Measurements from ENCODE around the gene PCDHGB7.
"Not testable (repeated sequence)": the region's sequence is repeated elsewhere in the genome, so short reads cannot be mapped to it uniquely, and the experiment has no call there.

Gene PCDHGB7

DNA sequence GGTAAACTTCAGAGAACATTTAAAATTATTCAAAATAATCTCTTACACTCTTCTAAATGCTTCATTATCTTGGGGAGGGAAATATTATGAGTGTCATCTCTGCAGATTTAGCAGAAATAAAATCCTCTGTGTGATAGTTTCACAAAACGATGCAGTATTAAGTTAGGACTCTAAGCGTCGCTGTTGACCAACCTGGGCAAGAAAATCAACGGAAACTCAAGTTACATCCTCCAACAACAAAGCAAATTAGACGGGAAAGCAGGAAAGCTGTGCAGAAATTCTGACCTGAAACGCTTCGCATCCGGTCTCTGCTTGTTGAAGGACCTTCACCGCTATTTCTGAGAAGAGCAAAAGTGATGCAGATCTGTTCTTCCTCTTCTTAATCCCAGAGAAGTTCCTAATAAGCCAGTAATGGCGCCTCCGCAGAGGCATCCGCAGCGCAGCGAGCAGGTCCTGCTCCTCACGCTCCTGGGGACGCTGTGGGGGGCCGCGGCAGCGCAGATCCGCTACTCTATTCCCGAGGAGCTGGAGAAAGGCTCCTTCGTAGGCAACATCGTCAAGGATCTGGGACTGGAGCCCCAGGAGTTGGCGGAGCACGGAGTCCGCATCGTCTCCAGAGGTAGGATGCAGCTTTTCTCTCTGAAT lies 43.7 kb upstream of the PCDHGB7 start, which contains the start of gene PCDHGA6:
Gene PCDHGA6 (plus strand): TSS at position 219 of the 645 bp plus-strand sequence. CDS start 193 bp downstream, at position 412.
- Histone ChIP-seq H3K27me3 (ENCODE audit: control insufficient read depth, low read length) (no peaks in the 10 kb centered on the region), H3K9me2 (replicated peaks; ENCODE audit: control insufficient read depth, low read length) (no peaks in the 10 kb centered on the region), H3K4me1 (ENCODE audit: control insufficient read depth, low read length) (peaks cover 16% of the 10 kb centered on the region), H3K9me3 (ENCODE audit: control insufficient read depth, insufficient read depth, low read length) (peaks cover 60% of the 10 kb centered on the region), H3K4me3 (ENCODE audit: low read length) (no peak within 1 kb of the TSS), H3K27ac (ENCODE audit: low read depth, low read length) (no peak within 1 kb of the TSS), H3K79me2 (ENCODE audit: control insufficient read depth, low read length) (peaks cover 31% of the 10 kb centered on the region), H3F3A (ENCODE audit: control insufficient read depth, insufficient read depth) (no peaks in the 10 kb centered on the region), H3K36me3 (ENCODE audit: control insufficient read depth, low read length) (peaks cover 62% of the 10 kb centered on the region), H4K20me1 (ENCODE audit: control insufficient read depth, insufficient read depth, low read depth, low read length) (no peaks in the 10 kb centered on the region), H3K4me2 (ENCODE audit: low read length) (no peak within 1 kb of the TSS)
- TF ChIP-seq, protein P1, sequence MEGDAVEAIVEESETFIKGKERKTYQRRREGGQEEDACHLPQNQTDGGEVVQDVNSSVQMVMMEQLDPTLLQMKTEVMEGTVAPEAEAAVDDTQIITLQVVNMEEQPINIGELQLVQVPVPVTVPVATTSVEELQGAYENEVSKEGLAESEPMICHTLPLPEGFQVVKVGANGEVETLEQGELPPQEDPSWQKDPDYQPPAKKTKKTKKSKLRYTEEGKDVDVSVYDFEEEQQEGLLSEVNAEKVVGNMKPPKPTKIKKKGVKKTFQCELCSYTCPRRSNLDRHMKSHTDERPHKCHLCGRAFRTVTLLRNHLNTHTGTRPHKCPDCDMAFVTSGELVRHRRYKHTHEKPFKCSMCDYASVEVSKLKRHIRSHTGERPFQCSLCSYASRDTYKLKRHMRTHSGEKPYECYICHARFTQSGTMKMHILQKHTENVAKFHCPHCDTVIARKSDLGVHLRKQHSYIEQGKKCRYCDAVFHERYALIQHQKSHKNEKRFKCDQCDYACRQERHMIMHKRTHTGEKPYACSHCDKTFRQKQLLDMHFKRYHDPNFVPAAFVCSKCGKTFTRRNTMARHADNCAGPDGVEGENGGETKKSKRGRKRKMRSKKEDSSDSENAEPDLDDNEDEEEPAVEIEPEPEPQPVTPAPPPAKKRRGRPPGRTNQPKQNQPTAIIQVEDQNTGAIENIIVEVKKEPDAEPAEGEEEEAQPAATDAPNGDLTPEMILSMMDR (IDR thresholded peaks at IDR 0.05; ENCODE audit: low read depth, low read length, poor library complexity, severe bottlenecking) = no peak
- TF ChIP-seq EZH2phosphoT487 (IDR thresholded peaks at IDR 0.05; ENCODE audit: borderline replicate concordance, low read length) = no peak

DNA sequence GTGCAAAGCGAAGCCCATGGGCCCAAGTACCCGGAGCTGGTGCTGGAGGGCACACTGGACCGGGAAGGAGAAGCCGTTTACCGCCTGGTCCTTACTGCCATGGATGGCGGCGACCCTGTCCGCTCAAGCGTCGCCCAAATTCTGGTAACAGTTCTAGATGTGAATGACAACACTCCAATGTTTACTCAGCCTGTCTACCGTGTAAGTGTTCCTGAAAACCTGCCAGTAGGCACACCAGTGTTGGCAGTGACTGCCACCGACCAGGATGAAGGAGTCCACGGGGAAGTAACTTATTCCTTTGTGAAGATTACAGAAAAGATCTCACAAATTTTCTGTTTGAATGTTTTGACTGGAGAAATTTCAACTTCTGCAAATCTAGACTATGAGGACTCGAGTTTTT lies 42.9 kb upstream of the PCDHGB7 start:
- TF ChIP-seq EZH2phosphoT487 (IDR thresholded peaks at IDR 0.05; ENCODE audit: borderline replicate concordance, low read length) = no peak
- TF ChIP-seq, protein P1 (IDR thresholded peaks at IDR 0.05; ENCODE audit: low read depth, low read length, poor library complexity, severe bottlenecking) = no peak
- H3K4me2 ChIP-seq (ENCODE audit: low read length) = no peak overlapping the region
- peaks cover 31% of the 10 kb centered on the region for H3K79me2 ChIP-seq (ENCODE audit: control insufficient read depth, low read length)
- H3K27me3 ChIP-seq (ENCODE audit: control insufficient read depth, low read length) = no peaks in the 10 kb centered on the region
- no peaks in the 10 kb centered on the region for H3F3A ChIP-seq (ENCODE audit: control insufficient read depth, insufficient read depth)
- no peaks in the 10 kb centered on the region for H3K9me2 ChIP-seq (replicated peaks; ENCODE audit: control insufficient read depth, low read length)
- no peaks in the 10 kb centered on the region for H4K20me1 ChIP-seq (ENCODE audit: control insufficient read depth, insufficient read depth, low read depth, low read length)
- H3K9me3 ChIP-seq (ENCODE audit: control insufficient read depth, insufficient read depth, low read length) = peaks cover 60% of the 10 kb centered on the region
- H3K4me1 ChIP-seq (ENCODE audit: control insufficient read depth, low read length) = peaks cover 9% of the 10 kb centered on the region
- peaks cover 64% of the 10 kb centered on the region for H3K36me3 ChIP-seq (ENCODE audit: control insufficient read depth, low read length)
- no peak overlapping the region for H3K27ac ChIP-seq (ENCODE audit: low read depth, low read length)
- H3K4me3 ChIP-seq (ENCODE audit: low read length) = no peak overlapping the region

DNA sequence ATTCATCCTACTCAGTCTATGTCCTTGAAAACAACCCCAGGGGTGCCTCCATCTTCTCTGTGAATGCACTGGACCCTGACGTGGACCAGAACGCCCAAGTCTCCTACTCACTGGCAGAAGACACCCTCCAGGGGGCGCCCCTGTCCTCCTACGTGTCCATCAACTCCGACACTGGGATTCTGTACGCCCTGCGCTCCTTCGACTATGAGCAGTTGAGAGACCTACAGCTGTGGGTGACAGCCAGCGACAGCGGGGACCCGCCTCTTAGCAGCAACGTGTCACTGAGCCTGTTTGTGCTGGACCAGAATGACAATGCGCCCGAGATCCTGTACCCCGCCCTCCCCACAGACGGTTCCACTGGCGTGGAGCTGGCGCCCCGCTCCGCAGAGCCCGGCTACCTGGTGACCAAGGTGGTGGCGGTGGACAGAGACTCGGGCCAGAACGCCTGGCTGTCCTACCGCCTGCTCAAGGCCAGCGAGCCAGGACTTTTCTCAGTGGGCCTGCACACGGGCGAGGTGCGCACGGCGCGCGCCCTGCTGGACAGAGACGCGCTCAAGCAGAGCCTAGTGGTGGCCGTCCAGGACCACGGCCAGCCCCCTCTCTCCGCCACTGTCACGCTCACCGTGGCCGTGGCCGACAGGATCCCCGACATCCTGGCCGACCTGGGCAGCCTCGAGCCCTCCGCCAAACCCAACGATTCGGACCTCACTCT lies 41.9 kb upstream of the PCDHGB7 start:
- not testable (repeated sequence) for H3K4me3 ChIP-seq (ENCODE audit: low read length); H3K27ac ChIP-seq (ENCODE audit: low read depth, low read length); H3K27me3 ChIP-seq (ENCODE audit: control insufficient read depth, low read length); H3F3A ChIP-seq (ENCODE audit: control insufficient read depth, insufficient read depth); H3K9me2 ChIP-seq (replicated peaks; ENCODE audit: control insufficient read depth, low read length); H4K20me1 ChIP-seq (ENCODE audit: control insufficient read depth, insufficient read depth, low read depth, low read length); H3K4me1 ChIP-seq (ENCODE audit: control insufficient read depth, low read length); H3K4me2 ChIP-seq (ENCODE audit: low read length)
- Histone ChIP-seq H3K9me3 (ENCODE audit: control insufficient read depth, insufficient read depth, low read length) (peaks cover 56% of the 10 kb centered on the region), H3K36me3 (ENCODE audit: control insufficient read depth, low read length) (peaks cover 59% of the 10 kb centered on the region), H3K79me2 (ENCODE audit: control insufficient read depth, low read length) (peaks cover 25% of the 10 kb centered on the region)

All from DOHH2 (cell line).